GM18907 (cell line): ENCODE measurements around the gene CHRNB1.

Source experiments
- ATAC-seq: cut with Tn5 transposase; IDR thresholded peaks from one replicate; pipeline ENCODE4 v1.9.1; 2021; ENCODE audit warnings: mild to moderate bottlenecking, moderate library complexity; ENCODE audit not compliant: unreplicated experiment

CHRNB1 gene

DNA sequence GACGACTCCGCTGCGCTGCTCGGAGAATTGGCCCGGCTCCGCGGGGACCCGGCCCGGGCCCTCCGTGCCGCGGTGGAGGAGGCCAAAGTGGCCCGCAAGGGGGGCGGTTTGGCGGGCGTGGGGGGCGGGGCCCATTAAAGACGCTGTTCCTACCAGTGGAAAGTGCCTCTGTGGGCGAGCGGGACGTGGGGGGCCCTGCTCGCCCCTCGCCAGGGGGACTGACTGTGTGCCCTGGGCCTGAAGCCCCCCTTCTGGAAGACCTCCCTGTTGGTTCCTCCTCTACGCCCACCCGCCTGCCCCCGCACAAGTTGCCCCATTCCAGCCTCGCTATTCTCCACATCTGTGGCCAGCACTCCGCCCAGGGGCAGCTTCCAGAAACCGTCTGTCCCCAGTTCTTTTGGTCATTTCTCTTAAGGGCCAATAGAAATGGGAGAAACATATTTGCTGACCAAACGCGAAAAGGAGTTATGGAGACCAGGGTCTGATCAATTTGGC is 7.4 kb upstream of the CHRNB1 start:
- no peak for ATAC-seq

DNA sequence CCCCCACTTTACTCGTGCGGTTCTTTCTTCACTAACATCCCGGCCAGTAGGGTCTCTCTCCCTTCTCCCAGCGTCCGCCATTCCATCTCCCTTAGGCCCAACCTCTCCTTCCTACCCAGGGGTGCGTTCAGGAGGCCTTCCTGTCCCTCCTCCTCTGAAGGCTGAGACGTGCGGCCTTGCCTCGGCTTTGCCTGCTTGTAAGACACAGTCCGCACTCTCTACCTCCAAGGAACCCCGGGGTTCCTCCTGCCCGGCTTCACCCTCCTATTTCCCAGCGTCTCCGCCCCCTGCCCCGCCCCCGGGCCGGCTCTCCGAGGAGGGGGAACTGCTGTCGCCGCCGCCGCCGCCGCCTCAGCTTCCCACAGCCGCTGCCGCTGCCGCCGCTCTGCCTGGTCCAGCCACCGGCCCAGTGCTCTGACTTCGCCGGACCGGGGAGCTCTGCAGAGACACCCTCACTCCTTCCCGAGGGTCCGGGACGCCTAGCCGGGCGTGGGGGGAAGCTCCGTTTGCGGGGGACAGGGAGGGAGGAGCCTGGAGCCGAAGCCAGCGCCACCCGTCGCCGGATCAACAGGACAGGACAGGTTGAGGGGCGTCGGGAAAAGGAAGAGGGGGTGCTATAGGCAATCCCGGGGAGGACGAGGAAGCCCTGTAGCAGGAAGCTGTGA is 6.8 kb upstream of the CHRNB1 start:
- ATAC-seq, result no peak

DNA sequence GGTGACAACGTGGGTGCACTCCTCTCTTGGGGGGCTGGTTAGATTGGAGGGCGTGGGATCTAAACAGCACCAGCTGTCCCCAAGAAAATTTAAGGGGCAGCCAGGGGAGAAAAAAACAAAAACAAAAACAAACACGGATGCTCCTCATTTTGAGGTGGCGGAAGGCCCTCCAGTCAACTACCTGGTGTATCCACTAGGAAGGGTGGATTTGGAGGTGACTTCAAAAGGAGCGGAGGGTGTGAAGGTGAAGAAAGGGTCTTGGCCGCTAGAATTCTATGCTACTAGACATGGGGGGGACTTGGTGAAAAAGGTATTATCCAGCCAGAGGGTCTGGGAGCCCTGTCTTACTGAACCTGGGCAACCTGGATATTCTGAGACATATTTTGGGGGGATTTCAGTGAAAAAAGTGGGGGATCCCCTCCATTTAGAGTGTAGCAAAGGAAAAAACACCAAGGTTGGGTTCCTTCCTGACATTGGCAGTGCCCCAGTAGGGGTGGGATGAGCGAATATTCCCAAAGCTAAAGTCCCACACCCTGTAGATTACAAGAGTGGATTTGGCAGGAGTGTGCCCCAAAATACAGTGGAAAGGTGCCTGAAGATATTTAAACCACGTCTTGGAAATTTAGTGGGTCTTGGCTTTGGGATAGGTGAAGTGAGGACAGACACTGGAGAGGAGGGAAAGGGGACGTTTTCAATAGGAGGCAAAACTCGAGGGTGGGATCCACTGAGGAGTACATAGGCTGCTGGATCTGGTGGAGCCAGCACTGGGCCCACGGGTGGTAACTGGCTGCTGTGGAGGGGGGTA is 6.0 kb upstream of the CHRNB1 start:
- ATAC-seq, result no peak

DNA sequence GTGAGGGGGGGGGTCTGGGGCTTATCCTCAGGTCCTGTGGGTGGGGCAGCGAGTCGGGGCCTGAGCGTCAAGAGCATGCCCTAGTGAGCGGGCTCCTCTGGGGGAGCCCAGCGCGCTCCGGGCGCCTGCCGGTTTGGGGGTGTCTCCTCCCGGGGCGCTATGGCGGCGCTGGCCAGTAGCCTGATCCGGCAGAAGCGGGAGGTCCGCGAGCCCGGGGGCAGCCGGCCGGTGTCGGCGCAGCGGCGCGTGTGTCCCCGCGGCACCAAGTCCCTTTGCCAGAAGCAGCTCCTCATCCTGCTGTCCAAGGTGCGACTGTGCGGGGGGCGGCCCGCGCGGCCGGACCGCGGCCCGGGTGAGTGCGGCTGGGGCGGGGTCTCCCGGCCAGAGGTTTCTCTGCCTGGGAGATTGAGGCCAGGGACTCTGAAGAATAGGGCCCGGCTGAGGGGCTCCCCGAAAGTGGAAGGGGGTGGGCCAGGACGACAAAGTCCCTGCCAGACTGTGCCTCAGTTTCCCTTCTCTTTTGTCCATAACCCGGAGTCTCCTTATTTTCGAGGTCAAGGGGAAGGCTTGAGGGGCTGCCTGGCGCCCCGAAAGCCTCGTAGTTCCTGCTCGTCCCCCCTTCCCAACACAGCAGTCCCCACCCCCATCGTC is 5.3 kb upstream of the CHRNB1 start, which contains the start of gene FGF11:
Gene FGF11, plus strand, starts transcription at position 51 of the 651 bp plus-strand sequence. Its CDS starts 109 bp downstream, at position 160.
- no peak for ATAC-seq

DNA sequence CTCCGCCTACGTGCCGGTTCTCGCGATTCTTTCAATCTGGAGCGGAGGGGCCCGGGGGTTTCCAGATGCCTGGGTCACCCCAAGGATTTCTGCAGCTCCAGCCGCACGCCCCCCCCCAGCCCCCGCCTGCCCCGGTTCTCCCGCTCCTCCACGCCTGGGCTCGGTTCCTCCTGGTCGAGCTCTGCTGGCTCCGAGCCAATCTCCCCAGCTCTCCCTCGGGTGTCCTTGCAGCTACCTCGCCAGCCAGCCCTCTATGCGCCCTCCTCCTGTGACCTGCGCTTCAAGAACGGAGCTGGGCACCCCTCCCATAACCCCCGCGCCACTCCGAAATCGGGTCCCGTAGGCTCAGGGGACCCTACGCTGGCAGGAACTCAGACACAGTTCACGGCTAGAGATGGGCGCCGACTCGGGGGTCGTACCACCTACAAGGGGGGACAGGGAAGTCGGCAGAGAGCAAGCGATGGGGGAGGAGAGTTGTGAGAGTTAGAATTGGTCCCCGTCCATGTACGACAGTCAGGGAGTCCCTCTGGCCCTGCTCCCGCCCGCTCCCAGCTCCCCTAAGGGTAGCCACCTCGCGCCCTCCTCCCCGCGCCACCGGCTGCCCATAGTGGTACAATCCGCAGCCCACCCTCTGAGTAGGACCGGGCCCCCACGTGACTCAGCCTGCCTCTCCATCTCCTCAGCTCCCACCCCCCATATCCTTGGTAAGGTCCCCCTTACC is 4.6 kb upstream of the CHRNB1 start:
- no peak for ATAC-seq

DNA sequence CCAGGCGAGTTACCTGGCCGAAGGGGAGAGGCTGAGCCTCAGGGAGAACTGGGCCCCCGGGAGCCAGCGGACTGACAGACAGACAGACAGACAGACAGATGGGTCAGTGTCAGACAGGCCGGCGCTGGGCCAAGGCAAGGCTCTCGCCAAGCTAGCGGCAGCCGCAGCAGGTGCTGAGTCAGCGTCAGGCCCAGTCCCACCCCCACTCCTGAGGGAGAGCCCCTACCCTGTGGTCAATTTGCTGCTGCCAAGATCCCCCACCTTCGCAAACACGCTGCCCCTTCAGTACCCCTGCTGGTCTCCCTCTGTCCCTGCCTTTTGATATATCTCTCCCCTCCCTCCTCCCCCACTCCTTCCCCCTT is 4.0 kb upstream of the CHRNB1 start:
- ATAC-seq, result no peak

DNA sequence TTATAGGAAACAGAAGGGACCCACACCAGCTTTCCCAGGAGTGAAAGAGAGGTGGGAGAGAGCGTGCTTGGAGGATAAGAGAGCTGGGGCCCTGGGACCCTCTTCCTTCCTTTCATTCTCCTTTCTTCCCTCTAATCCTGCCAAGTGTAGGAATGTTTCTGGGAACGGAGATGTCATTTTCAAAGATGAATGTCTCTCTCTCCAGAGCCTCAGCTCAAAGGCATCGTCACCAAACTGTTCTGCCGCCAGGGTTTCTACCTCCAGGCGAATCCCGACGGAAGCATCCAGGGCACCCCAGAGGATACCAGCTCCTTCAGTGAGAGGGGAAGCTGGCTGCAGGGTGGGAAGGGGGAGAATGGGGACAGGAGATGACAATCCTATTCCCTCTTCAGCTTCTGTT is 3.6 kb upstream of the CHRNB1 start:
- ATAC-seq, result no peak

DNA sequence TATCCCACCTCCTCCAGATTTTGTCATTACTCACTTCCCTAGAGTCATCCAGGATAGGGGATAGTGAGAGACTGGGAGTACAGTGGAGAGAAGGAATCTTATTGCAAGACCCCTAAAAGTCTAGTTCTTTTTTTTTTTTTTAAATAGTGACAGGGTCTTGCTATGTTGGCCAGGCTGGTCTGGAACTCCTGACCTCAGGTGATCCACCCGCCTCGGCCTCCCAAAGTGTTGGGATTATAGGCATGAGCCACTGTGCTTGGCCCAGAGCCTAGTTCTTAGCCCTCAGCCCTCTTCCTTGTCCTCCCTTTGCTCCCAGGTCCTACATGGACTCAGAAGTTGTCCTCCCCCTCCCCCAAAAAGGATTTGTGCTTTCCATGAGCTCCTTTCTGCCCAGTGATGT is 2.7 kb upstream of the CHRNB1 start:
- no peak for ATAC-seq

DNA sequence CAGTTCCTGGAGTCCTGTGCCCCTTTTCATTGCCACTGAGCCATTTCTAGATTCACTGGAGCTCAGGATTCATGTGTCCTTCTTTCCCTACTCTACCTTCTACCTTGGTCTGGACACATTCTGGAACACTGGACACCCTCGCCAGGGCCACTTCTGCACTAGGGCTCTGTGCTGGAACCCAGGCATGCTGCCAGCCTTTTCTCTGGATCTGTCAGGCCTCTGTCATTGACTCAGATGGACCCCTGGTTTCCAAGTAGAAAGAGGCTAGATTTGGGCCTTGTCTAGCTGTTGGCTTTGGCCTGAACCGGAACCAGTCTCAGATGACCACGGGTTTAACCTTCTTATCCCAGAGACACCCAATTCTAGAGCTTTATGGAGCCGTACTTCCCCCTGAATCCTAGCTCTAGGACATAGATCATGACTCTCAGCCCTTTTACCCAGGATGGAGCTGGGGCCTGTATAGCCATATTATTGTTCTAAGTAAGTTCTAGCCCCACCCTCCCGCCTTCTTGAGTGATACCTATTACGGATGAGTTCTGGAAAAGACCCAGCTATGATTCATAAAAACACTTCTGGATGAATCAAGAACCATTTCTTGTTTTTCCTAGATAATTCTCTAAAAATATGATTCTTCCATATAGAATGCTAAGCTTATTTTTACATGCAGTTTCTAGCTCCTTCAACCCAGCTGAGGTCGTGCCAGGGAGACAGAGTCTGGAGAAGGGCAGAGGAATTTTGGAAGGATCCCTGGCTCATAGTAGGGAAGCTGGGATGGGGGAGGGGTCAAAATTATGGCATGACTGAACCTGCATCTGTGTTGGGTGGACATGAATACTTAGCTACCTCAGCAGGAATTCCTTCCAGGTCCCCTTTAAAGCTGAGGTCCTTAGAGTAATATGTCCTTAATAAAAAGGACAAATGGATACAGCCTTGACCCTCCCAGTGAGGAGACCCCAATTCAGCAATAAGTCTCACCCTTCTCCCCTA is 1.1 kb upstream of the CHRNB1 start:
- ATAC-seq, result no peak

DNA sequence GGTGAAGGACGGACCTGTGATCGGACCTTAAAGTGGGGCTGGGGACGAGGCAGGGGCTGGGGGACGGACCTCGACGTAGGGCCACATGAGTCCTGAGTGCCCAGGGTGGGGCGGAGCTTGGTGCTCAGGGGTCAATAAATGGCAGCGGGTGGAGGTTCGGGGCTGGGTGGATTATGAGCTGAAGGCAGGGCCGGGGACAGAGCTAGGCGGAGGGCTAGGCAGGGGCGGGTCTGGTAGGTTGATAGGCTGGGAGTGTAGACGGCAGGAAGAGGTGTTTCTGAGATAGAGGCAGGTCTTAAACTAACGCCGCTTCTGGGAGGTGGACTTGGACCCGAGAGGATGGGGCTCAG is 733 bp downstream of the CHRNB1 start:
- no peak for ATAC-seq

DNA sequence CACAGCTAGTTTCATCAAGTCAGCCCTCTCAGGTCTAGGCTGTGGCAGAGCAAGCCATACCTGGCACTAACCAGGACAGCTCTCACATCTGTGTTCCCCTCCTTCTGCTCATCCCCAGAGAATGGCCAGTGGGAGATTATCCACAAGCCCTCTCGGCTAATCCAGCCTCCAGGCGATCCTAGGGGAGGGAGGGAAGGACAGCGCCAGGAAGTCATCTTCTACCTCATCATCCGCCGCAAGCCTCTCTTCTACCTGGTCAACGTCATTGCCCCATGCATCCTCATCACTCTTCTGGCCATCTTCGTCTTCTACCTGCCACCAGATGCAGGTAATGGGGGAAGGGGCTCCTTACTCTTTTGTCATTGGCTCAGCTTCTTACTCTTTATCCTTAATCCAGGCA is 3.6 kb downstream of the CHRNB1 start:
- no peak for ATAC-seq

DNA sequence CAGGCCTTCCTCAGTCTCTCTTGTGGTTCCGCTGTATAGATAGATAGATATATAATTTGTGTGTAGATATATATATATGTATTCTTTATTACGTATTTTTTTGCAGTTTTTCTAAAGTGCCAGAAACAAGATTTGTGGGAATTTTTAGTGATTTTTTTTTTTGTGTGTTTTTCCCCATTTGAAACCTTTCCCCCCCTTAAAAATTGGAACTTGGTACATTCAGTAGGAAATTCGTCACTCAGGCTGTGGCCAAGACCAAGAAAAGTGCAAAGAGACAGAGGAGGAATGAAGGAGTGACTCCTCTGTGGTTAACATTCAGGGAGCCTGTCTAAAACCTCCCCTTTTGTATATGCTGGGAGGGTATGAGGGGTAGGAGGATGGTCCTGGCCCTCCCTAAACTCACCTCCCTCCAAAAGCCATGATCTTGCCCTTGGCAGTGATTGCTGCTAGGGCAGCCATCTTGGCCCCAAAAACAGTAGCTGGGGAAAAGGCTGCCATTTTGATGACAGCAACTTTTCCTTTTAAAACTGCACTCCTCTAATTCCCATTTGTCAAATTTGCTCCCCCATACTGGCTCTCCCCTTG is 15.2 kb downstream of the CHRNB1 start:
- no peak for ATAC-seq

DNA sequence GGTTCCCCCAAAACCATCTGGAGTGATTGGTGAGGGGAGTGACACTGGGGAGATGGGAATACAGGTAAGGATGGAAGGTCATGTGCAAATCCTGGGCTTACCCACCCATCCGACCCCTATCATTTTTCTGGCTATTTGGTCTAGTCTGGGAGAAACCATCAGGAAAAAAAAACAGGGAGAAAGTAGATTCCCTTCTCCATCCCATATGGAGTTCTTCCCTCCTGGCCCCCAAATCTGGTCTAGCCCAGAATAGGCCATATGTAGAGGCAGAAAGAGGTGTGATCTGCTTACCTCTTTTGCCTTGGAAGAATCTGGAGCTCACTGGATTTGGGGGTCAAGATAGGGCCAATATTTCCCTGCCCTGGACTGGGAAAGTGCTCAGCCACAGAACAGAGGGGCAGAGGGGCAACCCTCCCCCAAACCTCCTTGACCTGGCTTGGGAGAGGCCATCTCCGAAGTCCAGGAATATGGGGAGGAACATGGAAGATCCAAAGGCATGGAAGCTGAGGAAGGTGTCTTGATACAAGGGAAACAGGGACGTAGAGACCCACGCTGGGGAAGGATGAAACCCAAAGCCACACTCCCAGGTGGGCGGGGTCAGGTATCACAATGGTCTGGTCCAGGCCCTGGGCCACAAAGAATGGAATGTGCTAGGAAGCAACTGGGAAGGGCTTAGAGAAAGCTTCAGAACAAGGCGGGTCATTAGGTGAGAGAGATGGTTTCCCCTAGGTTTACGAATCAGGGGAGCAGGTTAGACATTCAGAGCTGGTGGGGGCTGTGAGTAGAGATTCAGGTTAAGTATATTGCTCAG is 16.2 kb downstream of the CHRNB1 start:
- ATAC-seq, result no peak

DNA sequence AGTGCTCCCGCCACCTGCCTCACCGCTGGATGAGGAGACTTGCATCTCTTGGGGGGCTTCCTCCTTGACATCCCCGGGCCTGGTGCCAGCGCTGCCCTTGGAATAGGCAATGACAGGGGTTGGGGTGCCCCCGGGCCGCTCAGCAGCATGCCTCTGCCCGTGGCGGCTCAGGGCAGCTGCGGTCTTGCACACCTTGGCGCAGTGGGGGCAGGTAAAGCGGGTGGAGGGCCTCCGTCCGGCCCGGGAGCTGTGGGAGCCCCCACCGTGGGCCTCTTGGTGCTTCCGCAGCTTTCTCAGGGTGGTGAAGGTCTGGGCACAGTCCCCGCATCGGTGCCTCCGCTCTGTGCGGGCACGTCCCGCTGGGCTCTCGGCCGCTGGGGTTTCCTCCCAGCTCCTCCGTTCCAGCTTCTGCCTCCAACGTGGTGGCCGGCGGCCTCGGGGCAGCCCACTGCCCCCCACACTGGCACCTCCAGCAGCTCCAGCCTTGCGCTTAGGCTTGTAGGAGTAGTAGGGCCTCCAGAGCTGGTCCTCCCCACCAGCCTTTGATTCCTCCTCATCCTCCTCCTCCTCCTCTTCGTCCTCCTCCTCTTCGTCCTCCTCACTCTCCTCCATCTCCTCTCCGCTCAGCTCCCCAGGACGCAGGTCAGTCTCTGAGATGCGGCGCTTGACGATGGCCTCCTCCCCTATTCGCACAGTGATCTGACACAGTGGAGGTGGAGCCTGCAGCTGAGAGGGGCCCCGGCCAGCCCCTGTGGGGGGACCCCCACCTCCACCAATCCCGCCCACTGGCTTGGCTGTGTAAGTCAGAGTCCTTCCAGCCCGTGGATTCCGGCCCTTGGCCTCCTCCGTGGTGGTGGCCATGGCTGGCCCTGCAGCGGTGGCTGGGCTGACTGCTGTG is 17.9 kb downstream of the CHRNB1 start:
- no peak for ATAC-seq

DNA sequence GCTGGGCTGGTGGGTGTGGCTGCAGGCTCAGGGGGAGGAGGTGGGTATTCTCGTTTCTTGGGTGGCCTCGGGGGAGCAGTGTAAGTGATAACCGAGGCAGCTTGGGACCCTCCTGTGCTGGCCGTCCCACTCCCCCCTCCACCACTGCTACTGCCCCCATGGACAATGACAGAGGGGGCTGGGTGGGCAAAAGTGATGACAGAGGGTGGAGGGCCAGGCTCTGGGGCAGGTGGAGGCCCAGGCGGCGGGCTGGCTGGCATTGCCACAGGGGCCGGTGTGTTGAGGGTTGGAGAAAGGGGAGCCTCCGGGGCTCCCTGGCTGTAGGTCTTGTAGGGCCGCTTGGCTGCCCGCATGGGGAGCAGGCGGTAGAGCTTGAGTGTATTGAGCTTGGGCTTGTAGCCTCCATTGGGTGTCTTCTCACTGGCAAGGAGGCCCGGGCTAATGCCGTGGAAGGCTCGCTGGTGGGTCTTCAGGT is 18.5 kb downstream of the CHRNB1 start:
- no peak for ATAC-seq

DNA sequence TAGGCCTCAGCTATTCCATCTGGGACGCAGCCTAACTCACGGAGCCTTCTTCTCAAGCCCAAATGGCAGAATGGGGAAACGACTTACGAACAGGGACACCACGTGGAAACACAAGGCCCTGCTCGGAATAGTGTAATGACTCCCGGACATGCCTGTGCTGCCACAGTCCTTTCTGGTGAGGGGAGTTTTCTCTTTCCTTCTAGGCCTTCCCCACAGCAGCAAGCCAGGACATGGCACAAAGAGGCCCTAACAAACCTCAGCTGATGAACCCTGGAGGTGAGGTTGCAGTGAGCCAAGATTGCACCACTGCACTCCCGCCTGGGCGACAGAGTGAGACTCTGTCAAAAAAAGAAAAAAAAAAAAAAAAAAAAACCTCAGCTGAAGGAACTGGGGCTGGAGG is 19.2 kb downstream of the CHRNB1 start:
- ATAC-seq, result no peak

DNA sequence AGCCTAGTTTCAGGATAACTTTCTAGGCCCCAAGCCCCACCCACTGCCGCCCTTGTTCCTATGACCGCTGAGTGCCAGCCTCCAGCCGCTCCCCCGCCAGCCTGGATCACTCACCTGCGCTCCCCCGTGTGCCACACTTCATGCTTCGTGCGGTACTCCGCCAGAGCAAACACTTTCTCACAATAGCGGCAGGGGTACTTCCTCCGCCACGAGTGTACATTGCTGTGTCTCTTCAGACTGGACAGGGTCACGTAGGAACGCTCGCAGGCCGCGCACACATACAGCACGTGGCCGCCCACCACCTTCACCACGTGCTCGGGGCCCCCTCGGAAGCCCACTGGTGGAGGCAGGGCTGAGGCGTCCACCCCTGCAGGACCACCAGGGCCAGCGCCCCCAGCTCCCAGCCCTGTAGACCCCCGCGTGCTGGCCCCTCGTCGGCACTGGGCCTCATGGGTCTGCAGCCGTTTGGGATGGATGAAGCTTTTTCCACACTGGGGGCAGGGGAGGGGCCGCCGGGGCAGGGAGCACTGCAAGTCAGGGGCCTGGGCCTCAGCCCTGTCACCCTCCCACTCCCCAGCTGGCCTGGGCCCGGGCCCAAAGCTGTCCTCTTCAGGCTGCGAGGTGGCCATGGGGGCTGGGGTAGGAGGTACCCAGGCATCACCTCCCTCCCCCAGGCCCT is 20.9 kb downstream of the CHRNB1 start:
- ATAC-seq, result no peak
